Activated CD4-positive, CD25-positive, alpha-beta regulatory T cell treated with anti-CD3 and anti-CD28 coated beads, Interleukin-2, amount 50 U/mL, for 24 hours (primary cell): Measurements from ENCODE around the gene CYP11A1.

ENCODE experiments used
- ATAC-seq, 2 donors: fragments of 150-1000 bp; cut with Tn5 transposase; one replicate each; pipeline ENCODE4 v1.10.0; 2021; ENCODE audit warnings: mild to moderate bottlenecking in 1 of 2, moderate library complexity in 1 of 2

Gene CYP11A1

DNA sequence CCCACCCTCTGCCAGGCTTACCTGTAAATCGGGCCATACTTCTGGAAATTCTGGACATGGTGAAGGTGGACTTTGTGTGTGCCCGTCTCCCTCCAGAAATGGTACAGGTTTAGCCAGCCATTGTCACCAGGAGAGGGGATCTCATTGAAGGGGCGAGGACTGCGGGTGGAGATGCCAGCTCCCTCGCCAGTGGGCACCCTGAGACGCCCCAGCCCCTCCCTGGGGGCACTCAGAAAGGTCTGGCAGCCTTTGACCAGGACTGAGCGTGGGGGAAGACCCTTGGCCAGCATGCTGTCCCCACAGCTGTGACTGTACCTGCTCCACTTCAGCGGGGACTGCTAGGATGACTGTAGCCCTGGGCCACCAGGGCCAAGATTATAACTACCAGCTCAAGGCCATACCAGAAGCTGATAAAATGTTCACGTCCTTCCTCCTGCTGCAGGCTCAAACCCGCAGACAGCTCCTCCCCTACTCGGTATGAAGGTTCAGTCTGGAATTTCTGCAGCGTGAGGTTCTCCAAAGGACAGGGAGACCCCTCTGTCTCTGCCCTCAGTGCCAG, at the start of gene CYP11A1:
CYP11A1 (minus strand) TSS at position 351 of the 559 bp plus-strand sequence; CDS start at position 290, 61 bp downstream.
- no peak for ATAC-seq

DNA sequence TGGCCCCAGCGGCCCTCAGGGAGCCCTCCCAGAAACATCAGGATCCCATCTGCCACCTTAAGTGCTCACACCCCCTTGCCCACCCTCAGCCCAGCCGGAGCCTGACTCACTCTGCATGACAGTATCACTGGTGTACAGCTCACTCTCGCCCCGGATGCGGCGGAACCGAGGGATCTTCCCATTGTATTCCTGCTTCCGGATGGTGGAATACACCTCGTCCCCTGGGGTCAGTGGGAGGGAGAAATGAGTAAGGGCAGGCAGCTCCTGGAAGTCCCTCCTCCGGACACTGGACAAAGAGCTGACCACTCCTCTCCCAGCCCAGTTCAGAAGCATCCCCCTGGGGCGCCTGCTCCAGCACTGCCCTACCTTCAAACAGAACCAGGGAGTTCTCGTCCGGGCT, 49.8 kb upstream of the CYP11A1 start:
- no peak for ATAC-seq

DNA sequence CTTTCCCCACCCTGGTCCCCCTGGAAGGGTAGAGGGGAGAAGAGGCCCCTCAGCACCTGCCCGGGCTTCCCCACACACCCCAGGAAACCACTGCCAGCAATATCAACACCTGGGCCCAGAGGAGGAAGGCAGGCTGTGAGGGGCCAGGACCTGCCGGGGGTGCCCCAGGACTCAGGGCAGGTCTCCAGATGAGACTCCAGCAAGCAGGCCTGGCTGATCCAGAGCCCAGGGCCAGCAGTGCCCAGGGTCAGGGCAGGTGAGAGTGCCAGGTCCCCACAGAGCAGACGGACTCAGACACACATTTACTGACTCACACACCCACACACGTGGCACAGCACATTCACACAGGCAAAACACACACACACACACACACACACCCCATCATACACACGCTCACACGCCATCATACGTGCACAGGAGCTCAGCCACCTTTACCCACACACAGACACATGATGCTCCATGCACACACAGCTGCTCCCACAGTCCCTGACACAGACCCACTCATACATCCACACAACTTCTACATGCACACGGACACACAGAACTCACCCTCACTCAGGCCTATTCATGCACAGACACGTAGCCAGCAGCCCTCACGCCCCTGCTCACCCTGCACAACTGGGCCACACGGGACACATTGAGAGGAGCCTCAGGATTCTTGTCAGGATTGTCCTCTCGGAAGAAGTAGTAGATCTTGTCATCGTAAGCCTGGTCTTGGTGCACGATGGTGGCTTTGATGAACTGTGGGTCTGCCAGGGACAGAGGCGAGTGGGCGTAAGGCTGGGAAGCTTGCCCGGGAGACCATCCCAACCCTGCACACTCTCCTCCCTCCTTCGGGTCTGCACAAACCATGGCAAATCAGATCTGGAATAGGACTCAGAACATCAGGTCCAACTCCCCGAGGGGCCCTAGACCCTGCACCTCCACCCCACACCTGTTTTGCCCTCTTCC, 48.8 kb upstream of the CYP11A1 start:
- ATAC-seq, result peak in 1 of 2 donors; percentile 18

DNA sequence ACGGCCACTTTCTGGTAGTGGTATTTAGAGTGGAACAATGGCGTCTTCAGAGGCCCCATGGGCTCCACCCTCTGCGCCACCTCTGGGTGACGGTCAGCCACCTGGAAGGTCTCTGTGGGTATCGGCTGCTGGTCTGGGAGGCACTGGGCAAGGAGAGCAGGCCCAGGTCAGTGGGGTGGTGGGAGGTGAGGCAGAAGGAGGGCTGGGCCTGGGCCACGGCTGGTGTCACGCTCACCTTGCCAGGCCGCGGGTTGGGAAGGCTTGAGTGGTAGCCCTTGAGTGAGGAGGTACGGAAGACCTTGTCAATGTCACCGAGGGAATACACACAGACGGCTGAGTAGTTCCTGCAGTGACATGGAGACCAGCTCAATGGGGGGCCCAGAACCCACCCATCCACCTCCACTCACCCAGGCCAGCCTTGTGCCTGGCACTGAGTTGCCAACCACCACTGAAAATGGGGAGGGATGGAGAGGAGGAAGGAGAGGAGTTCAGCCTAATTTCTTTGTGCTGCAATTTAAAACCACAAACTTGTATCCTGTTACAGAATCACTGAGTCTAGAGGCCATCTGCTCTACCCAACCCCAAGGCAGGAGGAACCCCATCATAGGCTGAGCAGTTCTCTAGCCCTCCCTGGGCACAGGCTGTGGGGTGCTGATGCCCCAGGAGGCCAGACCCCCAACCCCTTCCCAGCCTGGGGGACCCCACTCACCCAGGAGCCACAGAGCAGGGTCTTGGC, 47.3 kb upstream of the CYP11A1 start:
- ATAC-seq, result no peak

DNA sequence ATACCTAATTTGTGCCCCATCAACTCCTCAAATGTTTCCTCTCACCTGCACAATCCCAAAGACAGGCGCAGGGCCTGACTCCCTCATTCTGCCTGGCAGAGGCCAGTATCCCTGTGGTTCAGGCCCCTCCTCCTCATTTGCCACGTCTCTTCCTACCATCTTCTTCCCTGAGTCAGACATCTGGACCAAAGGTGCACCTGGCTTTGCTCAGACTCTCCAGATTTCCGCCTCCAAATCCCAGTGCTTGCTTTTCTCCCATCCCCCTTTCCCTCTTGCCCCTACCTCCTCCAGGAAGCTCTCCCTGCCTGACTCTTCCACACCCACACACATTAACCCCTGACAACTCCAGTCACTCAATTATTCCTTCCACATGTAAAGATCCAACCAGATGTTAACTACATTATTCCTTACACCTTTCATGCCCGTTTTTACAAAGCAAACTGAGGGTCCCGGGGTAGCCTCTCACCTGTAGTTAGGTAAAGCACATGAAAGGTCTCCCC, 46.7 kb upstream of the CYP11A1 start:
- ATAC-seq, result no peak

DNA sequence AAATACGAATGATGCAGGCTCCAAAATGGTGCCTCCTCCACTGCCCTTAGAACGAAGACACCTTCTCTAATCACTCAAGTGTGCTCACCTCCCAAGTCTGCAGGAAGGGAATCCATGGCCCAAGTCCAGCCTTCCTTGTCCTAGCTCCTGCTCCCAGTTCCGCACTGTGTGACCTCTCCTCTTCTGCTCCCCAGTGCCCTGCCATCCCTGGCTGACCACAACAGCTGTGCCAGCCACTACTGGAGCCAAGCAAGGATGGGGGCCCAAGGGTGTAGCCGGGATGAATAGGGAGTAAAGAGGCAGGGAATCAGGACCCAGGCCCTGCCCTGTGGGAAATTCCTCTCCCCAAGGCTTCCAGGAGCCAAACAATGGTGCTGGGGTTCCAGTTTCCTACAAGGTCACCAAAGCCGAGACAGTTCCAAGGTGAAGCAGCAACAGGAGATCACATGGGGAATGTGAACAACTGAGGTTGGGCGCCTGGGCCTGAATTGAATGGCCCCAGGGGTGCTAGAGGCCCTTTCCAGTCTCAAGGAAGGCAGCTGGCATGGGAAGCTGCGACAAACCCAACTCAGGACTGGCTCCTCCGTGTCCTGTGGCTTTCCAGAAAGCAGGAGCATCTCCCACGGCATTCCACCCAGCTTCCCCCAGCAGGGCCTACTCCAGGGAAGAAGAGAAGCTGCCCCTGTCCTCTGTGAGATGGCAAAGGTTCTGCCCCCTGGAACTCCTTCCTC, 46.1 kb upstream of the CYP11A1 start:
- ATAC-seq, result no peak

DNA sequence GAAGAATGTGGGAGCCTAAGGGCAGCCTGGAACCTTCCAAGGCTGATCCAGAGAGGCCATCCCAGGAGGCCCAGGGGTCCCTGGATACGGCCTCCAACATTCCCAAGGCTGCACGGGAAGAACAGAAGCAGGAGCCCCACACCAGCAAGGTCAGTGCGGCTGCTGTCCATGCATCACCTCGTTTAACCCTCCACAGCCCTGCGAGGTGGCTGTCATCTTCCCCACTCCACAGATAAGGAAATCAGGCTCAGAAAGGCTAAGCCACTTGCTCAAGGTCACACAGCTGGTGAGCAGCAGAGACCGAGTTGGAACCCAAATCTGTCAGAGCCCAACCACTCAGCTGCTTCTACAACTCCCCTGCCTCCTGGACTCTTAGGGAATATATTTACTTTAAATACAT, 44.7 kb upstream of the CYP11A1 start:
- no peak for ATAC-seq

DNA sequence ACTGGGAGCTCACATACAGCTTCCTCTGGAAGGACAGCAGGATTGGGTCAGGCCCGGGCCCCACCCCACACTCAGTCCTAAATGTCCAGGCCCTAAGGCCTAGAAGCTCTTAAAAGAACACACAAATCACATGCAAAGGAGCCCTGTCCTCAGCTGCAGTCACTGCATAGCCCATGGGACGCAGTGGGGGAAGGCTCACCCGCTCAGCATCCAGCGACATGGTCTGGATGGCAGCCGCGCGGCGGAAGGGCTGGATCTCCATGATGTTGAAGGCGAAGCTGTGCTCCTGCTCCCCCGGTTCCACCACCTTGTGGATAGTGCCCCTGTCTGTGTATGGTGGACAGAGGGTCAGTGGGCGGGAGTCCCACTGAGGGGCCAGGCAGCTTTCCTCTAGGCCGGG, 44.2 kb upstream of the CYP11A1 start:
- ATAC-seq, result no peak

DNA sequence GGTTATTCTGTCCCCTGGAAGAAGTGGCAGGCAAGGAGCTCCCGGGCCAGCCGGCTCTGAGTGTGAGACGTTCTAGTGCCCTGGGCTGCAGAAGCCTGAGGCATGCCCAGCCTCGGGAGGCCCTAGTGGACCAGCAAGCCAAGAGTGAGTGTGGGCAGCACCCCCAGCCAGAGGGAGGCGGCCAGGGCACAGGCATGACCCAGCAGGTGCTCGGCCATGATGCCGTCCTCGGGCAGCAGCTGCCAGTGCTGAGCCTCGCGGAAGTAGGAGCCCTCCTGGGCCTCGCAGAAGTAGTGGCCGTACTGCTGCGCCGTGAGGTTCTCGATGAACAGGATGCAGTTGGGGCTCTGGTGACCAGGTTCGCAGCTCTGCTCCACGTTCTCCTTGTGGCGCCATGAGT, 43.1 kb upstream of the CYP11A1 start:
- ATAC-seq, result no peak

DNA sequence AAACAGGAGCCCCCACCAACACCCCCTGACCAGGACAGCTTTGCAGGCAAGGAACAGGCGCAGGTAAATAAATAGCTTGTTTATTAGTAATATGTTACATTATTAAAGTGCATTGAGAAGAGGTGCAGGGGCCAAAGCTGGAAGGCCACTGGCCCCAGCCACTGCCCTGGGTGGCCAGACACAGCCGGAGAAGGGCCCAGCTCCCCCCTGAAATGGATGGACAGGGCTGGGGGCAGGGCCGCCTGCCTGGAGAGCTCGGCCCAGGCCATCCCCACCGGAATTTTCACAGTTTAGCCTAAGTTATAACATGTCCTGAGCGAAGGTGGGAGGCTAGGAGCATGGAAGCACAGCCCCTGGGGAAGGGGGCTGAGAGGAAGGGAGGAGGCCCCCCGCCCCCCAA, 41.8 kb upstream of the CYP11A1 start:
- ATAC-seq, result no peak

DNA sequence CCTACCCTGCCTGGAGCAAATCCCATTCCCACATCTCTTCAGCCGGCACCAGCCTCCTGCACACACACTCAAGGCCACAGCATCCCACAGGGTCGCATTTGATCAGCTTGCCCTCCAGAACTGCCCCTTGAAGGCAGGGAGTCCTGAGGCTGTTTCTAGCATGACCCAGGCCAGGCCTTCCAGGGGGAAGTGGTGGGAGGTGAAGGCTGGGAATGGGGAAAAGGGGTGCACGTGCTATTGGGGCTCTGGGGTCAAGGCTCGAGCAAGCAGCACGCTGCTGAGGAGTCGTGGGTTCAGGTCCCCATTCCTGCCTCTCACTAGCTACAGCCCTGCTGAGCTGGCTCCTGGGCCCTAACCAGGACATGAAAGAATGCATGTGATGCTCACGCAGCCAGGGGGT, 41.4 kb upstream of the CYP11A1 start:
- no peak for ATAC-seq

DNA sequence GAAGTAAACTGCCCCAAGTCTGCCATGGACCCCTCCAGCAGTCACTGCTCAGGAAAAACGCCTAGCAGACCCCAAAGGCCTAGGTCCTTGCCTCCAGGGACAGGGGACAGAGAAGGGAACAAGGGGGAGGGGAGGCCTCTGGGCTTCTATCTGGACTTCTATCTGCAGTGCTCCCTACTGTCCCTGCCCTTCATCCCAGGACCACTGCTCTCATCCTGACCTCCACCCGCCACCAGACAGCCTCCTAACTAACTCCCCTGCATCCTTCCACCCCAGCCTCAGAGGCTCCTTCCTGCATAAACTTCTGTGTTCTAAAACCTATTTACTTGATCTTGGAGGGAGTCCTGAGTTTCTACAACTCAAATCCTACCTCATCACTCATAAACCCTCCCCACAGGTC, 40.9 kb upstream of the CYP11A1 start:
- no peak for ATAC-seq

DNA sequence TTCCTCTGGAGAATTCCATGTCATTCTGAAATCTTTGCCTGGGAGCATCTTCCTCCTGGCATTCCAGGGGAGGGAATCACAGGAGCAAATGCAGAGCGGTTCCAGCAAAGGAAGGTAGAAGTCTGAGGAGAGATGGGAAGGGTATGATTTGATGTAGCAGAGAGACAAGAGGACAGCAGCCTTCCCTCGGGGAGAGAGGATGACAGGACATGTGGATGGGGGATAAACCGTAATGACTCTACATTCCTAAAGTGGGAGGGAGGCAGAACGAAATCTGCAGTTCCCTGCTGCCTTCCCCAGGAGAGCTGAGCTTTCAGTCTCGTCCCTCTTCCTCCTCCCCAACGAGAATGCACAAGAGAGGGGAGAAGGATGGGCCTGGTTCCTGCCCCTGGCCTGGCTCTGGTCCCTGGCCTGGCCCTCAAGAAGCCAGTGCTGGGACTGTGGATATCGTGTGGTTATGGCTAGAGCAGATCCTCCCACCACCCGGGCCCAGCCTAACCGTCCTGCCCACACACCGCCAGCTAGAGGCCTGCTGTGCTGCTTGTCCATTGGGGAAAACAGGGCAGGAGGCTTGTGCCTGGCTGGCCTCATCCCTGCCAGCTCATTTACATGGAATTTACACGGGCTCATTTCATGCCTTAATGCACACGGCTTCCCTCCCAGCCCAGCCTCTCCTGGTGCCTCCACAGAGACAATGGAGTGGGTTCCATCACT, 39.7 kb upstream of the CYP11A1 start:
- ATAC-seq, result no peak

DNA sequence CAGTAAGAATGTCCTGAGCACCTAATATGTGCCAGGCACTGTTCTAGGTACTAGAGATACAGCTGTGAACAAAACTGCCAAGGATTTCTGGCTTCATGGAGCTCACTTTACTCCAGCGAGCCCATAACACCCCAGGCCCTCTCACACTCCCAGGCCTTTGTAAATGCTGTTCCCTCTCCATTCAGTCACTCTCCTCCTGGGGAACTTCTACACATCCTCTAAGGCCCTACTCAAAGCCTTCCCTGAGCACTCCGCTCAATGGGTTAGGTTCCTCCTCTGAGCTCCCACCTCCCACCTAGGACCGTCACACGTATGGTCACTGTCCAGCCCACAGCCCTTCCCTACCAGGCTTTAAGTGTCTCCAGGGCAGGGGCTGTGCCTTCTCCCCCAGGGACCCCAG, 39.1 kb upstream of the CYP11A1 start:
- no peak for ATAC-seq

DNA sequence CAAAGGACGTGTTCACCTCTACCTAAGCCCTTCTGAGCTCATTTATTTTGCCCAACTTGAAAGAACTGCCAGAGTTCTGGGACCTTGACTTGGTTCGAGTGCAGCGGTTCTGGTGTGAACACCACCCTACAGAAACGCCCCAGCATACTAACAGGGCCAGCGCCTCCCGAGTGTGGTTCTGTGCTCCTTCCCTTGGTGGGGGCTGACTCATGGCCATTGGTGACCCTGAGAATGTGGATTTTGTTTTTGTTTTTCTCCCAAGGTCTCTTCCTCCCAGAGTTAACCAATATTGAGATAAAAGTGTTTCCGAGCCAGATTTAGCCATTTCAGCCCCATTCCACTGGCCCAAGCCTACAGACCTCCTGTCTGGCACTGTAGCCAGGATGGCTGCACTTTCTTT, 38.4 kb upstream of the CYP11A1 start:
- no peak for ATAC-seq

DNA sequence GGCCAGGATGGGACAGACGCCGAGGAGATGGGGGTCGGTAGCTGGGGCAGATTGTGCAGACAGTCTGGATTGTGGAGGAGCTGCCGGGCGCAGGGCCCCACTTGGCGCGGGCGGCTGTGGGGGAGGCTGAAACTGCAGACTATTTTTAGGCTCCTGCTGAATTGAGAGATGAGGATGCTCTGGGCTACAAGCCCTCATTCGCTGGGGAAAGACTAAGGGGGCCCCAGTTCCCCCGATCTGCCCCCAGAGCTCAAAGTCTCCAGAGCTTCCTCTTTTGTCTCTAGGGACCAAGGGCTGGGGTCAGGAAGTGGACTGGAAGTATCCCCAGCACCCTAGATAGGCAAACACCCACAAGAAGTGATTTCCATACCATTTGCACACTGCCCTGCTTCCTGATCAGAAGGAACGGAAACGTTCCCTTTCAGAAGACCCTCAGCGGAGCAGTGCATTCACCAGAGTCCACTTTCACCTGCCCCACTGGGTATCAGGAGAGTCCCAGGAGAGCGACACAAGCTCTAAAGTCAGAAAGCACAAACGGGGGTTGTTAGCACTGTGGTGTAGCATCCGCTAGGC, 36.6 kb upstream of the CYP11A1 start:
- no peak for ATAC-seq

DNA sequence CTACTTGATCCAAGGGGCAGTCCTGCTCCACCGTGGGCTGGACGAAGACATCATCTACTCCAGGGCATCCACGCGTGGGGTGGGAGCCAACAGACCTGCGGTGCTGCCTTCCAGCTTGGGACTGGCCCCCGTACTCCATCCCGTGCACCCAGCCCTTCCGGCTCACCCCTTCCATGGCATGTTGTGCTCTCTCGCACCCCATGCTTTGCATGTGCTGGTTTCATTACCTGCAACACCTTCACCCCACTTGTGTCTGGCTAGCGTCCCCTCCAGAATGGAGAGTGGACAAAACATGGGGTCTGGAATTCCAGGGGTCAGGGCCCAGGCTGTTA, 36.1 kb upstream of the CYP11A1 start:
- no peak for ATAC-seq

DNA sequence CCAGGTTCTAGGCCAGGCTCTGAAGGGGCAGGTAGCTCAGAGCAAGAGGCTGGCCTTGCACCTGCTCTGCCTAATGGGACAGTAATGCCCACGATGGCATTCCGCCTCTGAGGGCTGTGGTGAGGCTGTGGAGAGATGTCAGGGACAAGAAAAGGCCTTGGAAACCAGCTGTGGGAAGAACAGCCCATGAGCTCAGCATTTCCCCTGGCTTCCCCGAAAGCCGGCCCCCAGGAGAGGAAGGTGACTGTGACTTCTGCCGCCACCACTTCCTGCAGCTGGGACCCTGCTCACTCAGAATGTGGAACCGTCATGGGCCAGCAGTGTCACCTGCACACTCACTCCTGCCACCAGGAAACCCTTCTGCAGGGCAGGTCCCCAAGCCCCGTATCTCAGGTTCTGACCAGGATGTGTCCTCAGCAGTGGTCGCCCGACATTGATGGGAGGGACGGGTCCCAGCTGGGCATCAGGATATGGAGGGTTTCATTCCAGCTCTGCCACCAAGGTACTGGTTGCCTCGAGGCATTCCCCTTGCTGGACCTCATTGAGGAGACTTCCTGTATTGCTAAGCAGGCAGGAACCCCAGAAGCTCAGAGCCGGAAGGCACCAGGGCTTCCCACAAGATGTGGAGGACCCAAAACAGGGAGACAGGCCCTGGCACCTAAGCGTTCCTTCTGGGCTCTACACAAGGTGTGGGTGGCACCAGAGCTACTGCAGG, 35.6 kb upstream of the CYP11A1 start:
- ATAC-seq, result peak; percentile 86 to 87

DNA sequence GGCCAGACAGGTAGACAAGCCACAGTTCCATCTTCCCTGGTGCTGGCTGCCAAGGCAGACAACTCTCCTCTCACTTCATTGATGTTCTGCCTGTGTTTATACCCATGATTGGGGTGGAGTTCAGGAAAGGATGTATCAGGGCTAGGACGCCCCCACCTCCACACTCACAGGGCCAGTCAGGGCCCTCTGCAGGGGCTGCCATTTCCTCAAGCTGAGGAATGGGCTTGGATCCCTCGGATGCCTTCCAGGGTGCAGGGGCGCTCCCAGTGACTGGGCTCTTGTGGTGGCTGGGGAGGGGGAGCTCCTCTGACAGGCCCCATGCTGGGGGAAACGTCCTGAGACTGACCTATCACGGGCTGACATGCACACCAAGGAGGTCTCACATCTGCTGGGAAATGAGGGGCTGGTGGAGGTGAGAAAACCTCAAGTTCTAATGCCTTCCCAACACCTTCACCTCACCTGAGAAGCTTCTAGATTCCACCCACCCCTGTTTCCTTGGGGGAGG, 34.9 kb upstream of the CYP11A1 start:
- ATAC-seq, result peak in 1 of 2 donors; percentile 0

DNA sequence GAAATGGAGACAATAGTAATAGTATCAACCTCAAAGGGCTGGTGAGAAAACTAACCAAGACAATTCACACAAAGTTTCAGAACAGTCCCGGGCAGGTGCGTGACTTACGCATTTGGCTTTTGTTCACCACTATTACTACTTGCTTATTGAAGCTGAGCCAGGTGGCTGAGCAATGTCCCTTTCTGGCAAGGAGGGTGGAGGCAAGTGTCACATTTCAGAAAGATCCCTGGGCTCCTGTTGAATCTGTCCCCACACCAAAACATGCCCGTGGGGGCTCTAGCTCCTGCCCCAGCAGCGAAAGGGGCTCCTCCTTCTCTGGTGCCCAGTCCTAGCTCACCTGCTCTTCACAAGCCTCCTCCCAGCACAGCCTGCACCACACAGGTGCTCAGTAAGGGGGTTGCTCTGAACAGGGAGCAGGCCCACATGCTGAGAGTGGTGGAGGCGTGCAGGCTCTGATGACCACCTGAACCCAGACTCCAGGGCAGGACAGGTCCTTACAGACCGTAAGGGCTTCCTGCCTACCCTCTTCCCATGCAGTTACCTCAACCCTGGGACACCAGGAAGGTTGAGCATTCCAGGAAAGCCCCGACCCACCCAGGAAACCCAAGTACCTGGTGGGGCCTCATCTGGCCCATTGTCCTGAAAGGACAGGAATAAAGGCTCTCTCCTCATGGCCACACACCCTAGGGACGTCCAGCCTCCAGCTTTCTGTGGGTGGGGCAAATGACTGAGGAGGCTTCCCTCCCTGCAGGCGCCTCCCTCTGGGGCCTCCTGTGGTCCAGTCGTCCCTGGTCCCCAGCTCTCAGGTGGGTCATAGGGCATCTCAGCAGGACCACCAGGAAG, 33.7 kb upstream of the CYP11A1 start:
- ATAC-seq, result peak; percentile 22 to 33
